Immature natural killer cell (primary cell): Measurements from ENCODE around the gene MDM2. TPM values are rescaled to one million over a fixed set of nuclear protein-coding genes. Genes with fewer than 3 reads are reported as not detected.
"Not testable (repeated sequence)": the region's sequence is repeated elsewhere in the genome, so short reads cannot be mapped to it uniquely, and the experiment has no call there.

Source experiments
- DNase-seq, 3 donors: peaks; one replicate each; pipeline ENCODE4 v3.0.0; 2022; ENCODE audit warnings: mixed read lengths in 1 of 3
- H3K27ac Mint-ChIP-seq, 6 donors: one replicate each; pipeline ENCODE4 v1.8.0; 2020; ENCODE audit warnings: mixed read lengths in 6 of 6, mild to moderate bottlenecking in 5 of 6, inconsistent platforms in 4 of 6, moderate library complexity in 3 of 6
- H3K27me3 Mint-ChIP-seq, 3 donors: one replicate each; pipeline ENCODE4 v1.8.0; 2020 to 2021; ENCODE audit warnings: low read depth in 3 of 3, mild to moderate bottlenecking in 3 of 3, mixed read lengths in 3 of 3, moderate library complexity in 3 of 3, inconsistent platforms in 1 of 3
- H3K36me3 Mint-ChIP-seq, 3 donors: one replicate each; pipeline ENCODE4 v1.8.0; 2020; ENCODE audit warnings: mixed read lengths in 3 of 3, inconsistent platforms in 2 of 3, mild to moderate bottlenecking in 2 of 3
- H3K4me1 Mint-ChIP-seq, 2 donors: one replicate each; pipeline ENCODE4 v1.8.0; 2020; ENCODE audit warnings: inconsistent platforms in 2 of 2, mild to moderate bottlenecking in 2 of 2, mixed read lengths in 2 of 2, moderate library complexity in 1 of 2
- H3K4me3 Mint-ChIP-seq, 5 donors: one replicate each; pipeline ENCODE4 v1.8.0; 2020; ENCODE audit warnings: mild to moderate bottlenecking in 5 of 5, mixed read lengths in 5 of 5, inconsistent platforms in 3 of 5, moderate library complexity in 3 of 5
- H3K9me3 Mint-ChIP-seq, 6 donors: one replicate each; pipeline ENCODE4 v1.8.0; 2020; ENCODE audit warnings: mild to moderate bottlenecking in 6 of 6, mixed read lengths in 6 of 6, inconsistent platforms in 4 of 6, moderate library complexity in 3 of 6
- polyA plus RNA-seq, 3 donors: library from polyadenylated mRNA; unstranded; fragments of 300-500 nt; fragmentation: Illumina TruSeq; gene quantifications; one replicate each; pipeline ENCODE4 v1.2.3, GENCODE V29; 2021

The MDM2 gene
- polyA plus RNA-seq, 3 donors from 2014 or later, result 18.2 to 33.5 (median 19.9) TPM

DNA sequence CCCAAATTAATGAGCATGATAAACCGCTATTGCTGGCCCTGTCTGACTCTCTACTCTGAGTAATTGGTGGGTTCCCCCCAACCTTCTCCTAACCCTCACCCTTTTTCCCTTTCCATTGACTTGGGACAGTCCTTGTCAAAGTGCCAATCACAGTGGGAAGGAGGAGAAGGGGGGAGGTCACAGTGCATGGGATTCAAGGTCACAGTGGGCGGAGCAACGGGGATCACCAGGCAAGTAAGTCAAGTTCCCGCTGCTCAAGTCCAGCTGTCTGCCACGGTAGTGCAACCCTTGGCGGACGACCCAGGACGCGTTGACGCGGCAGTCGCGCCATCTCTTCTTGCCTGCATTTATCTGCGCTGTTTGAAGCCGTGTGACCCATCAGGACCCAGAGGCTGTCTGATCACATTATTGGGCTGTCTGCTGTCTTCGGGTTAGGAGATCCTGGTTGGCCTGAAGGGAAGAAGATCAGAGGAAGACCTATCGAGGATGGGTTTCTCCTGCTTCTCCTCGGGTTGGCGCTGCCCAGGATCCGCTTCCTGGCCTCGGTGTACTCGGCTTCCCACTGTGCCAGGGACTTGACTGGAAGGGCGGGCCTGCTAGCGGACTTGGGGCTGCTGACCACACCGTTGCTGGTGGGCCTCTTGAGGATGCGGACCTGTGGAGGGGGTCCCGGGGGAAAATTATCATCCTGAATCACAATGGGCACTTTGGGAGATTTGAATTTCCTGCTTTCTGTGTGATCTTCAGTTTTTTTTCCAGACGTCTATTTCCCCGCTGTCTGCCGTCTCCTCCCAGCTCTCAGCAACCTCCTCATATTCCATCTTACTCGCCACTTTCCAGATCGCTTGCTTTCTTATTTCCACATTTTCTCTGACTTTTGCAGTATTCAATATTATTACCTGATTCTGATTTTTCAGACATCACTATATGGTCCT lies 3.1 kb upstream of the MDM2 start:
- H3K4me1 Mint-ChIP-seq, result peaks cover 25 to 27% of the 10 kb centered on the region in 2 donors
- H3K36me3 Mint-ChIP-seq, result peaks cover 0 to 10% (median 0%) of the 10 kb centered on the region in 3 donors
- no peak overlapping the region for H3K4me3 Mint-ChIP-seq

DNA sequence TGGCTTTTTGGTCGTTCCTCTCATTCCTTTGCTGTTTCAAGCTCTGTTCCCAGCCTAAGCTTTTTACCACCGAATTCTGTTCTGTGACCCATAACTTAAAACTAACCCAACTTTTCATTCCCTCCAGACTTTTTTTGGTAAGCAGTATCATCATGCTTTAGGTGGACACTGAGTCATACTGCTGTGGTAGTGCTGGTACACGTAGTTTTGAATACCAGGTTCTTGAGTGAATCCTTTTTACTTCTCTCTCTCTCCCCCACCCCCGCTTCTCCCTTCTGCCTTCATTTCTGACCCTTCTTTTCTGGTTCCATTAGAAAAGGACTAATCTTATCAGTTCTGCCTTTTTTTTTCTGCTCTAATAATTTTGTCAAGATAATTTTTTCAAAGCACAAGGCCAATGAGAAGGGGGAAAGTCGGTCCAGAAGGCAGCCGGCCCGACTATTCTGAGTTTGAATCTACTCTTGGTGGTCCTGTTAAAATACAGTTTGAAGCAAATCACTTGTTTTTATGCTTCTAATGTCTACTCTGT lies 2.3 kb upstream of the MDM2 start:
- peaks cover 0 to 10% (median 0%) of the 10 kb centered on the region in 3 donors for H3K36me3 Mint-ChIP-seq
- no peak overlapping the region for H3K4me3 Mint-ChIP-seq
- peaks cover 13 to 20% (median 17%) of the 10 kb centered on the region in 3 donors for H3K27me3 Mint-ChIP-seq
- H3K4me1 Mint-ChIP-seq, result peaks cover 26 to 29% of the 10 kb centered on the region in 2 donors
- H3K27ac Mint-ChIP-seq, result peak overlapping the region in 3 of 6 donors; percentile 13 to 40 (median 20)
- DNase-seq, result no peak
- H3K9me3 Mint-ChIP-seq, result no peaks in the 10 kb centered on the region

More for the DNA sequence above, 3.1 kb upstream of the MDM2 start:
- no peak for DNase-seq
- peaks cover 13 to 22% (median 17%) of the 10 kb centered on the region in 3 donors for H3K27me3 Mint-ChIP-seq
- peak overlapping the region in 1 of 6 donors; percentile 13 for H3K27ac Mint-ChIP-seq
- H3K9me3 Mint-ChIP-seq, result no peaks in the 10 kb centered on the region

DNA sequence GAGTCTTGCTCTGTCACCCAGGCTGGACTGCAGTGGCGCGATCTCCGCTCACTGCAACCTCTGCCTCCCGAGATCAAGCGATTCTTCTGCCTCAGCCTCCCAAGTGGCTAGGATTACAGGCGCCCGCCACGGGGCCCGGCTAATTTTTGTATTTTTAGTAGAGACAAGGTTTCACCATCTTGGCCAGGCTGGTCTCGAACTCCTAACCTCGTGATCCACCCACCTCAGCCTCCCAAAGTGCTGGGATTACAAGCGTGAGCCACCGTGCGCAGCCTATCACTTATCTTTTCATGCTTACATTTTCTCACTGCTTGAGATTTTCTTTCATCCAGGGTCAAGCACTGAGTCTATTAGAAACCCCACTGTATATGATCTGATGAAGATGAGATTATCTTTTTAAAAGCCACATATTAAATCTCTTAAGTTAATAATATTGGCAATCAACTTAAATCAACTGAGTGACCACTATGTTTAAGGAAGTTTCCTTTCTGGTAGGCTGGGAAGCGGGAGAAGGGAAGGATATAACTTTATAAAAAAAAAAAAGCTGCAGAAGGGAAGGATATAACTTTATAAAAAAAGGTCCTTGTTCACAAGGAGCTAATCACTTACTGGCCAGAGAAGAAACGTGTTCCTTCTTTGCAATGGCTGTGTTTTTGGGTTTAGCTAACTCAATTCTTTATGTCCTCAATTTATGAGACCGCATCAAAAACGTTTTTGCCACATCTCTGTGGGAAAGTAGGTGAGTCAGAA lies 1.3 kb upstream of the MDM2 start:
- peaks cover 31 to 37% of the 10 kb centered on the region in 2 donors for H3K4me1 Mint-ChIP-seq
- no peak for DNase-seq
- no peaks in the 10 kb centered on the region for H3K9me3 Mint-ChIP-seq
- peak overlapping the region; percentile 86 to 97 (median 95) for H3K4me3 Mint-ChIP-seq
- peaks cover 4 to 16% (median 4%) of the 10 kb centered on the region in 3 donors for H3K36me3 Mint-ChIP-seq
- peaks cover 13 to 20% (median 17%) of the 10 kb centered on the region in 3 donors for H3K27me3 Mint-ChIP-seq
- H3K27ac Mint-ChIP-seq, result peak overlapping the region; percentile 96 to 99 (median 98)

DNA sequence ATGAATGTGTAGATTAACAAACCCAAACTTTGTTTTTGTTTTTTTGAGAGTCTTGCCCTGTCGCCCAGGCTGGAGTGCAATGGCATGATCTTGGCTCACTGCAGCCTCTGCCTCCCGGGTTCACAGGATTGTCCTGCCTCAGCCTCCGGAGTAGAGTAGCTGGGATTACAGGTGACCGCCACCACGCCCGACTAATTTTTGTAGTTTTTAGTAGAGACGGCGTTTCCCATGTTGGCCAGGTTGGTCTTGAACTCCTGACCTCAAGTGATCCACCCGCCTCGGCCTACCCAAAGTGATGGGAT lies 752 bp upstream of the MDM2 start:
- peaks cover 4 to 16% (median 4%) of the 10 kb centered on the region in 3 donors for H3K36me3 Mint-ChIP-seq
- H3K27me3 Mint-ChIP-seq, result peaks cover 13 to 20% (median 17%) of the 10 kb centered on the region in 3 donors
- H3K4me1 Mint-ChIP-seq, result peaks cover 33 to 41% of the 10 kb centered on the region in 2 donors
- not testable (repeated sequence) for DNase-seq, H3K9me3 Mint-ChIP-seq
- H3K27ac Mint-ChIP-seq, result peak overlapping the region; percentile 96 to 99 (median 98)
- H3K4me3 Mint-ChIP-seq, result peak overlapping the region; percentile 86 to 97 (median 95)

DNA sequence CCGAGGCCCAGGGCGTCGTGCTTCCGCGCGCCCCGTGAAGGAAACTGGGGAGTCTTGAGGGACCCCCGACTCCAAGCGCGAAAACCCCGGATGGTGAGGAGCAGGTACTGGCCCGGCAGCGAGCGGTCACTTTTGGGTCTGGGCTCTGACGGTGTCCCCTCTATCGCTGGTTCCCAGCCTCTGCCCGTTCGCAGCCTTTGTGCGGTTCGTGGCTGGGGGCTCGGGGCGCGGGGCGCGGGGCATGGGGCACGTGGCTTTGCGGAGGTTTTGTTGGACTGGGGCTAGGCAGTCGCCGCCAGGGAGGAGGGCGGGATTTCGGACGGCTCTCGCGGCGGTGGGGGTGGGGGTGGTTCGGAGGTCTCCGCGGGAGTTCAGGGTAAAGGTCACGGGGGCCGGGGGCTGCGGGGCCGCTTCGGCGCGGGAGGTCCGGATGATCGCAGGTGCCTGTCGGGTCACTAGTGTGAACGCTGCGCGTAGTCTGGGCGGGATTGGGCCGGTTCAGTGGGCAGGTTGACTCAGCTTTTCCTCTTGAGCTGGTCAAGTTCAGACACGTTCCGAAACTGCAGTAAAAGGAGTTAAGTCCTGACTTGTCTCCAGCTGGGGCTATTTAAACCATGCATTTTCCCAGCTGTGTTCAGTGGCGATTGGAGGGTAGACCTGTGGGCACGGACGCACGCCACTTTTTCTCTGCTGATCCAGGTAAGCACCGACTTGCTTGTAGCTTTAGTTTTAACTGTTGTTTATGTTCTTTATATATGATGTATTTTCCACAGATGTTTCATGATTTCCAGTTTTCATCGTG lies 612 bp downstream of the MDM2 start:
- DNase-seq, result peak; percentile 50 to 58 (median 56)
- Mint-ChIP-seq H3K36me3 (peaks cover 4 to 16% (median 4%) of the 10 kb centered on the region in 3 donors), H3K27ac (peak overlapping the region; percentile 93 to 98 (median 96)), H3K9me3 (no peaks in the 10 kb centered on the region), H3K4me3 (peak overlapping the region; percentile 86 to 97 (median 95)), H3K27me3 (peaks cover 13 to 20% (median 17%) of the 10 kb centered on the region in 3 donors), H3K4me1 (peaks cover 42 to 55% of the 10 kb centered on the region in 2 donors)

DNA sequence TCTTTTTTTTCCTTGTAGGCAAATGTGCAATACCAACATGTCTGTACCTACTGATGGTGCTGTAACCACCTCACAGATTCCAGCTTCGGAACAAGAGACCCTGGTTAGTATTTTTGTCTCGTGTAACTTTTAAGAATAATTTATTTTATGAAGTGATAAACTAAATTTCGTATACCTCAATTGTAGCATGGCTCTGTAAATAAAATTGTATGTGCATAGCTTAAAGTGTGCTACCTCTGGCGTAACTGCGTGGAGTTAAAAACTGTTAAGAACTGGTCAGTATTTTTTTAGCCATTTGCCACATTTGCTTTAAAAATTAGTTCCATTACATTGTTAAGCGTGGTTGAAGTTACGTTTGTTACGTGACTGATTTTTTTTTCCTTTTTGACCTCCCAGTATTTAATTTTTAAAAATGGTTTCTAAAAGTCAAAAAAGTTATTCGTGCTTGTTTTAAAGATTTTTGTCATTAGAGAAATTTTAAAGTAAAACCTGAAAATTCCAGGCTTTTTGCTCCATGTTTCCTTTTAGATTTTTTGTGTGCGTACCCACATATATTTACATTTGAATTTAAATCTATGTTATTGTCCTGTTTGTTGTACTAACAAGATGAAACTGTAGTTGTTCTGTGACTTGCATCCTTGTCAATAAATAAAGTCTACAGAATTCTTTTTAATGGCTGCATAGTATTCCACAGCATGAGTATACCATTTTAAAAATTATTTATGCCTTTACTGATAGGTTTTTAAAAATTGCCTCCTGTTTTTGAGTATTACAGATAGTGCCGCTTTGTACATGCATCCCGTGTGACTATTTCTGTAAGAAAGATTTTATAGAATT lies 1.4 kb downstream of the MDM2 start:
- Mint-ChIP-seq H3K27me3 (peaks cover 13 to 20% (median 17%) of the 10 kb centered on the region in 3 donors), H3K9me3 (no peaks in the 10 kb centered on the region), H3K4me1 (peaks cover 43 to 61% of the 10 kb centered on the region in 2 donors)

GRCh38 chr12:68810027-68810389 lies 2.0 kb downstream of the MDM2 start:
- not testable (repeated sequence) for DNase-seq, H3K9me3 Mint-ChIP-seq
- peaks cover 47 to 67% of the 10 kb centered on the region in 2 donors for H3K4me1 Mint-ChIP-seq
- peaks cover 13 to 20% (median 17%) of the 10 kb centered on the region in 3 donors for H3K27me3 Mint-ChIP-seq
- peaks cover 6 to 16% (median 6%) of the 10 kb centered on the region in 3 donors for H3K36me3 Mint-ChIP-seq
- peak overlapping the region; percentile 51 to 98 (median 90) for H3K27ac Mint-ChIP-seq
- H3K4me3 Mint-ChIP-seq, result peak overlapping the region; percentile 86 to 97 (median 95)

More for the DNA sequence above, 1.4 kb downstream of the MDM2 start:
- no peak for DNase-seq
- Mint-ChIP-seq H3K4me3 (peak overlapping the region; percentile 86 to 97 (median 95)), H3K36me3 (peaks cover 4 to 16% (median 4%) of the 10 kb centered on the region in 3 donors), H3K27ac (peak overlapping the region; percentile 93 to 98 (median 96))

- not testable (repeated sequence) for H3K9me3 Mint-ChIP-seq, DNase-seq, H3K4me3 Mint-ChIP-seq
- peak overlapping the region in 3 of 6 donors; percentile 12 to 51 (median 24) for H3K27ac Mint-ChIP-seq
- peaks cover 12 to 16% (median 14%) of the 10 kb centered on the region in 3 donors for H3K36me3 Mint-ChIP-seq
- H3K27me3 Mint-ChIP-seq, result peaks cover 13 to 18% (median 17%) of the 10 kb centered on the region in 3 donors
- H3K4me1 Mint-ChIP-seq, result peaks cover 52 to 81% of the 10 kb centered on the region in 2 donors
Measured at GRCh38 chr12:68811573-68811972, 3.6 kb downstream of the MDM2 start.

- peak overlapping the region in 1 of 5 donors; percentile 20 for H3K4me3 Mint-ChIP-seq
Measured at GRCh38 chr12:68812553-68813241, 4.7 kb downstream of the MDM2 start.

GRCh38 chr12:68813242-68813593 lies 5.2 kb downstream of the MDM2 start:
- H3K4me3 Mint-ChIP-seq, result no peak overlapping the region
- no peak for DNase-seq
- H3K9me3 Mint-ChIP-seq, result no peaks in the 10 kb centered on the region
- peaks cover 40 to 74% of the 10 kb centered on the region in 2 donors for H3K4me1 Mint-ChIP-seq
- H3K36me3 Mint-ChIP-seq, result peaks cover 14 to 17% (median 16%) of the 10 kb centered on the region in 3 donors
- peak overlapping the region in 4 of 6 donors; percentile 12 to 82 (median 50) for H3K27ac Mint-ChIP-seq
- peaks cover 7 to 8% (median 8%) of the 10 kb centered on the region in 3 donors for H3K27me3 Mint-ChIP-seq

More at GRCh38 chr12:68812553-68813241, 4.7 kb downstream of the MDM2 start:
- no peak for DNase-seq
- Mint-ChIP-seq H3K27me3 (peaks cover 12 to 13% (median 13%) of the 10 kb centered on the region in 3 donors), H3K4me1 (peaks cover 42 to 74% of the 10 kb centered on the region in 2 donors), H3K36me3 (peaks cover 14 to 17% (median 16%) of the 10 kb centered on the region in 3 donors), H3K9me3 (no peaks in the 10 kb centered on the region), H3K27ac (peak overlapping the region in 5 of 6 donors; percentile 44 to 82 (median 60))

GRCh38 chr12:68814490-68815231 lies 6.7 kb downstream of the MDM2 start:
- peak overlapping the region in 1 of 5 donors; percentile 26 for H3K4me3 Mint-ChIP-seq
- DNase-seq, result no peak
- H3K9me3 Mint-ChIP-seq, result no peaks in the 10 kb centered on the region
- peaks cover 30 to 72% of the 10 kb centered on the region in 2 donors for H3K4me1 Mint-ChIP-seq
- no peaks in the 10 kb centered on the region for H3K27me3 Mint-ChIP-seq
- peak overlapping the region in 4 of 6 donors; percentile 4 to 83 (median 30) for H3K27ac Mint-ChIP-seq
- H3K36me3 Mint-ChIP-seq, result peaks cover 9 to 23% (median 18%) of the 10 kb centered on the region in 3 donors
